ENCODE results near the gene WBP1L.

The WBP1L gene

GRCh38 chr10:102781921-102782557, 38.3 kb downstream of the WBP1L start:
- no peak for DNase-seq

- no peak for DNase-seq
These were observed 39.2 kb downstream of the WBP1L start for GRCh38 chr10:102782673-102783551.

- DNase-seq: no peak
These were observed 39.8 kb downstream of the WBP1L start for GRCh38 chr10:102783568-102783967.

- no peak for DNase-seq
These were observed 42.1 kb downstream of the WBP1L start for GRCh38 chr10:102785818-102786217.

- no peak for DNase-seq
These were observed 48.1 kb downstream of the WBP1L start for GRCh38 chr10:102791754-102792395.

- no peak for DNase-seq
These were observed 52.0 kb downstream of the WBP1L start for GRCh38 chr10:102795453-102796406.

GRCh38 chr10:102796407-102797176, 52.8 kb downstream of the WBP1L start:
- no peak for DNase-seq

GRCh38 chr10:102799691-102800471, 56.1 kb downstream of the WBP1L start:
- no peak for DNase-seq

GRCh38 chr10:102800611-102801335, 57.0 kb downstream of the WBP1L start:
- no peak for DNase-seq

GRCh38 chr10:102801496-102801895, 57.7 kb downstream of the WBP1L start:
- no peak for DNase-seq

GRCh38 chr10:102801978-102802377, 58.2 kb downstream of the WBP1L start:
- peak; percentile 74 for DNase-seq

- no peak for DNase-seq
These were observed 59.3 kb downstream of the WBP1L start for GRCh38 chr10:102802920-102803534.

- no peak for DNase-seq
These were observed 60.8 kb downstream of the WBP1L start for GRCh38 chr10:102804382-102805055.

GRCh38 chr10:102808380-102808779, 64.6 kb downstream of the WBP1L start:
- DNase-seq: no peak

- no peak for DNase-seq
These were observed 67.6 kb downstream of the WBP1L start for GRCh38 chr10:102811346-102811745.

- peak; percentile 84 for DNase-seq
These were observed 68.6 kb downstream of the WBP1L start for GRCh38 chr10:102812231-102812876.

GRCh38 chr10:102813017-102813541, 69.3 kb downstream of the WBP1L start:
- DNase-seq: no peak

GRCh38 chr10:102813734-102814452, 70.1 kb downstream of the WBP1L start:
- no peak for DNase-seq
